ENCODE results near the gene GSTA3. TPM values are rescaled to one million over a fixed set of nuclear protein-coding genes. Genes with fewer than 3 reads are reported as not detected.
"Not testable (repeated sequence)": the region's sequence is repeated elsewhere in the genome, so short reads cannot be mapped to it uniquely, and the experiment has no call there.

Gene GSTA3
- total RNA-seq, 1 donor from 2014 or later = not detected

DNA sequence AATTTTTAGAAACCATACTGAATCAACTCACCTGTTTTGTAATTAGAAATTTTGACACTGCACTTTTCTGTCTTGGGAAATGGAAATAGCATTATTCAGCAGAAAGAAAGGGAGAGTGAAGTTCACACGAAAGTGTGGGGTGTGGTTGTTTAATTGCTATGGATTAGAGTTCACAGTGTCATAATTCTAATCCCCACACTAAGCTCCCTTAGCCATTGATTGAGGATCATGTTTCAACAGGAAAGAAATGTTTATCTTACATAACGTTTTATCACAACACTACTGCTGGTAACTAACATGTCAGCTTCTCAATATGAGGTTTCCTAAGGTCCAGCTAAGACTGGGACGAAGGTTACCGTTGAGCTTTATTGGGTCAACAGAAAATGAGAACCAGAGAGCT lies 37.5 kb downstream of the GSTA3 start:
- H3K36me3 Mint-ChIP-seq (ENCODE audit: unreplicated experiment) = no peaks in the 10 kb centered on the region
- H3K4me1 Mint-ChIP-seq (ENCODE audit: unreplicated experiment) = peaks cover 3% of the 10 kb centered on the region
- no peaks in the 10 kb centered on the region for H3K27me3 Mint-ChIP-seq (ENCODE audit: unreplicated experiment)
- H3K9me3 Mint-ChIP-seq (ENCODE audit: unreplicated experiment) = no peaks in the 10 kb centered on the region
- H3K4me3 Mint-ChIP-seq (ENCODE audit: unreplicated experiment) = no peak overlapping the region
- no peak overlapping the region for H3K27ac Mint-ChIP-seq (ENCODE audit: unreplicated experiment)
- TF ChIP-seq, protein P1, sequence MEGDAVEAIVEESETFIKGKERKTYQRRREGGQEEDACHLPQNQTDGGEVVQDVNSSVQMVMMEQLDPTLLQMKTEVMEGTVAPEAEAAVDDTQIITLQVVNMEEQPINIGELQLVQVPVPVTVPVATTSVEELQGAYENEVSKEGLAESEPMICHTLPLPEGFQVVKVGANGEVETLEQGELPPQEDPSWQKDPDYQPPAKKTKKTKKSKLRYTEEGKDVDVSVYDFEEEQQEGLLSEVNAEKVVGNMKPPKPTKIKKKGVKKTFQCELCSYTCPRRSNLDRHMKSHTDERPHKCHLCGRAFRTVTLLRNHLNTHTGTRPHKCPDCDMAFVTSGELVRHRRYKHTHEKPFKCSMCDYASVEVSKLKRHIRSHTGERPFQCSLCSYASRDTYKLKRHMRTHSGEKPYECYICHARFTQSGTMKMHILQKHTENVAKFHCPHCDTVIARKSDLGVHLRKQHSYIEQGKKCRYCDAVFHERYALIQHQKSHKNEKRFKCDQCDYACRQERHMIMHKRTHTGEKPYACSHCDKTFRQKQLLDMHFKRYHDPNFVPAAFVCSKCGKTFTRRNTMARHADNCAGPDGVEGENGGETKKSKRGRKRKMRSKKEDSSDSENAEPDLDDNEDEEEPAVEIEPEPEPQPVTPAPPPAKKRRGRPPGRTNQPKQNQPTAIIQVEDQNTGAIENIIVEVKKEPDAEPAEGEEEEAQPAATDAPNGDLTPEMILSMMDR (IDR thresholded peaks at IDR 0.05) = no peak
- DNase-seq (ENCODE audit: extremely low spot score, unreplicated experiment) = no peak

DNA sequence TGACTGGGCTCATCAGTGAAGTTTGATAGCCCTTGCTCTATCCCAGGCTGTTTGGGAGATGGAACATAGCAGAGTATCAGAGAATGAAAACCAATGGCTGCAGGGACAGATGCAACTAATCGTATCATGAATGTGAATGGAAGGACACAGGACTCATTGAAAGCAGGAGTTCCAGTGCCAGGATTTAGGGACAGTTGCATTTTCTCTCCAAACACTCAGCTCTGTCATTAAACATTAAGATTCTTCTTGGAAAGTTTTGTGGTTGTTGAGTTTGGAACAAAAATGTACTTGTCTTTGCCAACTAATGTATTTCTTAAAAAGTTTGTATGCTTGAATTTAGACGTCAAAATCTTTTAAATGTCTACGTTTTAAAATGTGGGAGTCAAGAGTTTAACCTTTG lies 37.9 kb downstream of the GSTA3 start:
- TF ChIP-seq, protein P1 (IDR thresholded peaks at IDR 0.05) = no peak
- DNase-seq (ENCODE audit: extremely low spot score, unreplicated experiment) = no peak
- H3K27ac Mint-ChIP-seq (ENCODE audit: unreplicated experiment) = no peak overlapping the region
- no peaks in the 10 kb centered on the region for H3K36me3 Mint-ChIP-seq (ENCODE audit: unreplicated experiment)
- H3K4me3 Mint-ChIP-seq (ENCODE audit: unreplicated experiment) = no peak overlapping the region
- H3K9me3 Mint-ChIP-seq (ENCODE audit: unreplicated experiment) = no peaks in the 10 kb centered on the region
- no peaks in the 10 kb centered on the region for H3K27me3 Mint-ChIP-seq (ENCODE audit: unreplicated experiment)
- peaks cover 3% of the 10 kb centered on the region for H3K4me1 Mint-ChIP-seq (ENCODE audit: unreplicated experiment)

DNA sequence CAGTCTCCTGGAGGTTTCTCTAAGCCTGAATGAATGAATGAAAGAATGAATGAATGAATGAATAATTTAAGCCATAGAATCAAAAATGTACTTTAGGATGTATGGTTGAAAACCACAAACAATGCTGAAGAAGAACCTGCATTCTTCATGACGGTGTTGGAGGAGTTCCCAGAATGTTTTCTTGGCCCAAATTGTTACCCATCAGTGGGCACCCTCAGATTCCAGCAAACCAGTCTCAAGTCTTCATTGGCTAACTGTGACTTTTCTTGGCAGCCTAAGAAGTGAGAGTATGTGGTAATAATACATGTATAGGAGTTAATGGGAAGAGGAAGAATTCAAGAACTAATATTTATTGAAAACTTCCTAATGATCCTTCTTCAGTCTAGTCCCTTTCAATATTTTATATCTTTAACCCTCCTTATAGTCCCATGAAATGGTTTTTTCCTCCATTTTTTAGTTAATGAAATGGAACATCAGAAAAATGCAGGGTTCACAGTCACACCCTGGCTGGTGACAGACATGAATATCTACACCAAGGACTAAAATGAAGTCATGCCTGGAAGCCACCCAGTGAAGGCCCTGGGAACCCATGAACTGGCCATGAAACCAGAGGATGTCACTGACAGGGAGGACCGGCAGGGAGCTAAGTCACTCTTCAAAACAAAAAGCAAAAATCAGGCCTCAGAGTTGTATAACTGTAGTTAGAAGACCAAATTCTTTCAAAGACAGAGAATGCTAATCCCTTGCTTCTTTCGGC lies 39.0 kb downstream of the GSTA3 start:
- not testable (repeated sequence) for H3K27ac Mint-ChIP-seq (ENCODE audit: unreplicated experiment); H3K4me1 Mint-ChIP-seq (ENCODE audit: unreplicated experiment); H3K27me3 Mint-ChIP-seq (ENCODE audit: unreplicated experiment); H3K9me3 Mint-ChIP-seq (ENCODE audit: unreplicated experiment); H3K36me3 Mint-ChIP-seq (ENCODE audit: unreplicated experiment); DNase-seq (ENCODE audit: extremely low spot score, unreplicated experiment); H3K4me3 Mint-ChIP-seq (ENCODE audit: unreplicated experiment)

DNA sequence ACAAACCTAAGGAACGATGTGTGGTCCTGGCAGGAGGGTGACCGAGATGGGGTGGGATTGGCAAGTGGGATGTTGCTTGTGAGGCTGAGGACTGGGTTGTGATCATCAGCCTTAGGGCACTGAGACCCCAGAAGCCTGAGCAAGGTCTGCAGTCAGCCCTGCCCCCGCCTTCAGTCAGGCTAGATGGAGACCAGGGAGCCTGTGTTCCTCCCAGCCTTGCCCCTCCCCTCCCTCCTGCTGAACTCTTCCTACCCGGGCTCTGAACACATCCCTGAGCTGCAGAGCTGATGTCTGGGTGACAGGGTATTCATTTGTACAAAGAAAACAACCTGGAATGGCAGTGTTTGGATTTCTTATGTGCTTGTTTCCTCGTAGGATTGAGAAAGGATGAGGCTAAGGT lies 40.6 kb downstream of the GSTA3 start:
- not testable (repeated sequence) for H3K4me3 Mint-ChIP-seq (ENCODE audit: unreplicated experiment); DNase-seq (ENCODE audit: extremely low spot score, unreplicated experiment); H3K27ac Mint-ChIP-seq (ENCODE audit: unreplicated experiment); H3K36me3 Mint-ChIP-seq (ENCODE audit: unreplicated experiment); H3K4me1 Mint-ChIP-seq (ENCODE audit: unreplicated experiment); H3K9me3 Mint-ChIP-seq (ENCODE audit: unreplicated experiment); H3K27me3 Mint-ChIP-seq (ENCODE audit: unreplicated experiment)

DNA sequence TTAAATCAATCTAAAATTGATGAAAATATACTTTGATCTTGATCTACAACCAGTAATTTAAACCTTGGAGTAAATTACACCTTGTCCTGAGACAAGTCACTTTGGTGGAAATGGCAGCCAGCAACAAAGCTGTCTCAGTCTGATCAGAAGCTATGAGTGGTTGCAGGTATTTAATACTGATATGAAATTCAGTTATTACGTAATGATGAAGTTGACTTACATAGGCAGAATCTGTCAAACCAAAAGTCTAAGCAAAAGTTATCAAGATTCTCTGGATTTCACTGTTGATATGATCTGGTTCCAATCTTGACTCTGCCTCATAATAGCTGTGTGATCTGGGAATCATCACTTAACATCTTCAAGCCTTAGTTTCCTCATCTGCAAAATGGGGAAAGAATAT lies 41.3 kb downstream of the GSTA3 start:
- no peak for DNase-seq (ENCODE audit: extremely low spot score, unreplicated experiment)
- Mint-ChIP-seq H3K27me3 (ENCODE audit: unreplicated experiment) (peaks cover 14% of the 10 kb centered on the region), H3K27ac (ENCODE audit: unreplicated experiment) (no peak overlapping the region), H3K36me3 (ENCODE audit: unreplicated experiment) (no peaks in the 10 kb centered on the region), H3K4me1 (ENCODE audit: unreplicated experiment) (no peaks in the 10 kb centered on the region), H3K4me3 (ENCODE audit: unreplicated experiment) (no peak overlapping the region), H3K9me3 (ENCODE audit: unreplicated experiment) (no peaks in the 10 kb centered on the region)
- TF ChIP-seq, protein P1 (IDR thresholded peaks at IDR 0.05) = no peak

DNA sequence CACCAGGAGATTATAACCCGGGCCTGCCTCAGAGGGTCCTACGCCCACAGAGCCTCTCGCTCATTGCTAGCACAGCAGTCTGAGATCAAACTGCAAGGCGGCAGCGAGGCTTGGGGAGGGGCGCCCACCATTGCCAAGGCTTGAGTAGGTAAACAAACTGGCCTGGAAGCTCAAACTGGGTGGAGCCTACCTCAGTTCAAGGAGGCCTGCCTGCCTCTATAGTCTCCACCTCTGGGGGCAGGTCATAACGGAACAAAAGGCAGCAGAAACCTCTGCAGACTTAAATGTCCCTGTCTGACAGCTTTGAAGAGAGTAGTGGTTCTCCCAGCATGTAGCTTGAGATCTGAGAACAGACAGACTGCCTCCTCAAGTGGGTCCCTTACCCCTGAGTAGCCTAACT lies 48.3 kb downstream of the GSTA3 start:
- H3K27me3 Mint-ChIP-seq (ENCODE audit: unreplicated experiment) = peaks cover 37% of the 10 kb centered on the region
- not testable (repeated sequence) for DNase-seq (ENCODE audit: extremely low spot score, unreplicated experiment); H3K4me1 Mint-ChIP-seq (ENCODE audit: unreplicated experiment); H3K9me3 Mint-ChIP-seq (ENCODE audit: unreplicated experiment); H3K27ac Mint-ChIP-seq (ENCODE audit: unreplicated experiment); H3K4me3 Mint-ChIP-seq (ENCODE audit: unreplicated experiment); H3K36me3 Mint-ChIP-seq (ENCODE audit: unreplicated experiment)
